HCT116 (cell line): ENCODE data around the gene CCDC57. TPM values are rescaled to one million over a fixed set of nuclear protein-coding genes. Genes with fewer than 3 reads are reported as not detected.

Source experiments
- ATAC-seq: fragments of 200-7000 bp; cut with Tn5 transposase; 2 replicates; pipeline ENCODE4 v1.9.1; 2020; ENCODE audit warnings: mild to moderate bottlenecking, moderate library complexity
- BruUV-seq: library from RNA; stranded (reverse); fragments of 400-500 nt; replicated peaks from 2 replicates; lab custom pipeline; 2021; lab: Mats Ljungman, UMichigan
- CTCF ChIA-PET: fragments of 300-600 bp; sonication (Branson Sonifier 250); formaldehyde crosslinking; loops from one replicate; lab custom pipeline; 2021; ENCODE audit warnings: antibody characterized with exemption; lab: Charles Lee
- POLR2A ChIA-PET: fragments of 300-600, 350-600 bp; sonication (Branson Sonifier 250); formaldehyde crosslinking; loops from one replicate; lab custom pipeline; 2021; ENCODE audit warnings: antibody characterized with exemption; lab: Charles Lee
- RAD21 ChIA-PET, 2 experiments: fragments of 300-600 bp; sonication (Branson Sonifier 250); formaldehyde crosslinking; loops; one replicate each; lab custom pipeline; 2023; ENCODE audit warnings: low total read pairs in 2 of 2; ENCODE audit not compliant: uncharacterized antibody in 2 of 2, unreplicated experiment in 2 of 2, low non-redundant PET in 1 of 2; lab: Charles Lee
- DNase-seq: peaks from one replicate; pipeline ENCODE4 v3.0.0-alpha.2; 2010; ENCODE audit warnings: low read depth, low spot score
- H2AFZ ChIP-seq: fragments of 200-600 bp; shearing (Covaris generic), sonication (generic); 2 replicates; pipeline ENCODE4 v1.6.1; 2017; ENCODE audit warnings: low read depth, mixed run types, mixed read lengths, antibody characterized with exemption, low read length; ENCODE audit not compliant: poor library complexity, severe bottlenecking
- H3K27ac ChIP-seq: 2 replicates; pipeline ENCODE4 v1.5.1; 2012; ENCODE audit warnings: low read depth, low read length
- H3K27me3 ChIP-seq: fragments of 200-600 bp; sonication (generic); 2 replicates; pipeline ENCODE4 v1.6.1; 2016; ENCODE audit warnings: mixed run types, low read length, mixed read lengths; ENCODE audit not compliant: insufficient read depth
- H3K36me3 ChIP-seq, 2 experiments: fragments of 200-500 bp in 1 of 2; fragments of 200-600 bp in 1 of 2; sonication (Bioruptor generic) in 1 of 2; sonication (generic) in 1 of 2; 2 replicates each; pipeline versions ENCODE4 v1.5.1 to v1.6.1; 2014 to 2016; ENCODE audit warnings: low read length in 2 of 2, inconsistent platforms in 1 of 2, mixed read lengths in 1 of 2, mixed run types in 1 of 2; ENCODE audit not compliant: insufficient read depth in 2 of 2, control insufficient read depth in 1 of 2
- H3K4me1 ChIP-seq, 2 experiments: fragments of 200-600 bp in 1 of 2; sonication (generic) in 1 of 2; 2 replicates each; pipeline versions ENCODE4 v1.5.1 to v1.6.1; 2012 to 2017; ENCODE audit warnings: low read length in 2 of 2, inconsistent platforms in 1 of 2, mild to moderate bottlenecking in 1 of 2, mixed read lengths in 1 of 2, mixed run types in 1 of 2, moderate library complexity in 1 of 2; ENCODE audit not compliant: insufficient read depth in 2 of 2, control insufficient read depth in 1 of 2
- H3K4me2 ChIP-seq: fragments of 200-600 bp; sonication (generic); 2 replicates; pipeline ENCODE4 v1.6.1; 2017; ENCODE audit warnings: mixed run types, low read length, mixed read lengths
- H3K4me3 ChIP-seq, 2 experiments: fragments of 200-600 bp in 1 of 2; sonication (generic) in 1 of 2; replicated peaks in 1 of 2; 2 replicates each; pipeline ENCODE4 v1.5.1; 2011 to 2016; ENCODE audit warnings: low read length in 2 of 2, control low read depth in 1 of 2, low read depth in 1 of 2, mild to moderate bottlenecking in 1 of 2, mixed read lengths in 1 of 2, mixed run types in 1 of 2
- H3K79me2 ChIP-seq: fragments of 200-600 bp; sonication (generic); 2 replicates; pipeline ENCODE4 v1.6.1; 2017; ENCODE audit warnings: mild to moderate bottlenecking, mixed run types, low read length, moderate library complexity, mixed read lengths; ENCODE audit not compliant: insufficient read depth
- H3K9ac ChIP-seq: fragments of 200-600 bp; sonication (generic); 2 replicates; pipeline ENCODE4 v1.6.1; 2016; ENCODE audit warnings: low read length, mixed read lengths
- H3K9me2 ChIP-seq: fragments of 200-600 bp; sonication (generic), shearing (Covaris generic); 2 replicates; pipeline ENCODE4 v1.6.1; 2017; ENCODE audit warnings: mixed run types, mild to moderate bottlenecking, moderate library complexity; ENCODE audit not compliant: insufficient read depth
- H3K9me3 ChIP-seq, 2 experiments: fragments of 200-500 bp in 1 of 2; fragments of 200-600 bp in 1 of 2; sonication (Bioruptor generic) in 1 of 2; sonication (generic) in 1 of 2; 2 replicates each; pipeline ENCODE4 v1.6.1; 2014 to 2017; ENCODE audit warnings: low read length in 2 of 2, mixed read lengths in 2 of 2, inconsistent platforms in 1 of 2, low read depth in 1 of 2, mild to moderate bottlenecking in 1 of 2, mixed run types in 1 of 2, moderate library complexity in 1 of 2; ENCODE audit not compliant: control insufficient read depth in 1 of 2, insufficient read depth in 1 of 2
- H4K20me1 ChIP-seq: fragments of 200-600 bp; sonication (generic), shearing (Covaris generic); 2 replicates; pipeline ENCODE4 v1.6.1; 2017; ENCODE audit warnings: mixed run types, mild to moderate bottlenecking, moderate library complexity; ENCODE audit not compliant: insufficient read depth
- FOSL1 ChIP-seq: IDR thresholded peaks from 2 replicates; pipeline ENCODE4 v1.6.1; 2012; ENCODE audit warnings: low read depth
- RAD21 ChIP-seq: IDR thresholded peaks from 2 replicates; pipeline ENCODE4 v1.6.1; 2012; ENCODE audit warnings: low read depth, mild to moderate bottlenecking
- YY1 ChIP-seq: IDR thresholded peaks from 2 replicates; pipeline ENCODE4 v1.6.1; 2011; ENCODE audit warnings: low read length, low read depth, moderate library complexity, mild to moderate bottlenecking; ENCODE audit not compliant: insufficient replicate concordance; ENCODE audit errors: extremely low read depth
- ZFX ChIP-seq: fragments of 450-650 bp; IDR thresholded peaks from 2 replicates; pipeline ENCODE4 v1.6.1; 2017
- intact Hi-C: fragments of 100-400 bp; cut with micrococcal nuclease; formaldehyde crosslinking; loops from 2 replicates; pipeline ENCODE4 v1.10.0; 2022
- total RNA-seq: library from RNA; stranded (reverse); gene quantifications from one replicate; pipeline ENCODE4 v1.2.1, GENCODE V29; 2021; ENCODE audit not compliant: unreplicated experiment
- TF ChIP-seq, protein P1 (sequence below): IDR thresholded peaks from 2 replicates; pipeline ENCODE4 v1.6.1; 2012; ENCODE audit warnings: low read depth
- TF ChIP-seq, protein P2 (sequence below): IDR thresholded peaks from 2 replicates; pipeline ENCODE4 v1.6.1; 2012

CCDC57 gene
- total RNA-seq, 1 experiment from 2014 or later: 143 TPM

DNA sequence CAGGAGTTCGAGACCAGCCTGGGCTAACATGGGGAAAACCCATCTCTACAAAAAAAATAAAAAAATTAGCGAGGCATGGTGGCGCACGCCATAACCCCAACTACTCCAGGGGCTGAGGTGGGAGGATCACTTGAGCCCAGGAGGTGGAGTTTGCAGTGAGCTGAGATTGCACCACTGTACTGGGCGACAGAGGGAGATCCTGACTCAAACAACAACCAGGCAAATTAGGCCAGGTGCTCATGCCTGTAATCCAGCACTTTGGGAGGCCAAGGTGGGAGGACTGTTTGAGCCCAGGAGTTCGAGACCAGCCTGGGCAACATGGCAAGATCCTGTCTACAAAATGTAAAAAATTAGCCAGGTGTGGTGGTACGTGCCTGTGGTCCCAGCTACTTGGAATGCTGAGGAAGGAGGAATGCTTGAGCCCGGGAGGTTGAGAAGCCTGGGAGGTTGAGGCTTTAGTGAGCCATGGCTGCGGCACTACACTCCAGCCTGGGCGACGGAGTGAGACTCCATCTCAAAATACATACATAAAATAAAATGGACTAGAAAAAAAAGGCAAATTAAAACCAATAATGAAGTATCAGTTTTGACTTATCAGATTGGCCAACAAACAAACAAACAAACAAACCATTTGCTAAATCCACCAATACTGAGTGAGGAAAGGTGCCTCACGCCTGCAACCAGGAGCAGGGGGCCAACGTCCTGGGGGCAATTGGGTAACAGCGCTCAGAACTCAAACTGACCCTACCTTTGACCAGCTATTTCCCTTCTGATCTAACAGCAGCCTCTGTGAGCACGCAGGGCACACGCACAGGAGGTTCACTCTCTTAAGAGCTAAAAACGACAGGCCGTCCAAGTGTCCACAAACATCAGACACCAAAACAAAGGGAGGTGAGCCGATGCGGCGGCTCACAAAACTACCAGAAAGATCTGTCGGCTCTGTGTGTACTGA is 95.2 kb downstream of the CCDC57 start:
- ATAC-seq (no peak), DNase-seq (no peak)
- Histone ChIP-seq H3K27ac (no peak overlapping the region), H2AFZ (no peak overlapping the region), H3K9me2 (no peaks in the 10 kb centered on the region), H4K20me1 (no peaks in the 10 kb centered on the region), H3K9ac (no peak overlapping the region), H3K4me2 (no peak overlapping the region), H3K4me1 (no peaks in the 10 kb centered on the region), H3K4me3 (no peak overlapping the region), H3K79me2 (no peaks in the 10 kb centered on the region), H3K36me3 (peaks cover 0 to 2% of the 10 kb centered on the region in 2 experiments; a peak in 2 of 4 replicates), H3K9me3 (no peaks in the 10 kb centered on the region), H3K27me3 (no peaks in the 10 kb centered on the region)
- no TSS peak for BruUV-seq
- no peak for TF ChIP-seq ZFX
- TF ChIP-seq, protein P1, sequence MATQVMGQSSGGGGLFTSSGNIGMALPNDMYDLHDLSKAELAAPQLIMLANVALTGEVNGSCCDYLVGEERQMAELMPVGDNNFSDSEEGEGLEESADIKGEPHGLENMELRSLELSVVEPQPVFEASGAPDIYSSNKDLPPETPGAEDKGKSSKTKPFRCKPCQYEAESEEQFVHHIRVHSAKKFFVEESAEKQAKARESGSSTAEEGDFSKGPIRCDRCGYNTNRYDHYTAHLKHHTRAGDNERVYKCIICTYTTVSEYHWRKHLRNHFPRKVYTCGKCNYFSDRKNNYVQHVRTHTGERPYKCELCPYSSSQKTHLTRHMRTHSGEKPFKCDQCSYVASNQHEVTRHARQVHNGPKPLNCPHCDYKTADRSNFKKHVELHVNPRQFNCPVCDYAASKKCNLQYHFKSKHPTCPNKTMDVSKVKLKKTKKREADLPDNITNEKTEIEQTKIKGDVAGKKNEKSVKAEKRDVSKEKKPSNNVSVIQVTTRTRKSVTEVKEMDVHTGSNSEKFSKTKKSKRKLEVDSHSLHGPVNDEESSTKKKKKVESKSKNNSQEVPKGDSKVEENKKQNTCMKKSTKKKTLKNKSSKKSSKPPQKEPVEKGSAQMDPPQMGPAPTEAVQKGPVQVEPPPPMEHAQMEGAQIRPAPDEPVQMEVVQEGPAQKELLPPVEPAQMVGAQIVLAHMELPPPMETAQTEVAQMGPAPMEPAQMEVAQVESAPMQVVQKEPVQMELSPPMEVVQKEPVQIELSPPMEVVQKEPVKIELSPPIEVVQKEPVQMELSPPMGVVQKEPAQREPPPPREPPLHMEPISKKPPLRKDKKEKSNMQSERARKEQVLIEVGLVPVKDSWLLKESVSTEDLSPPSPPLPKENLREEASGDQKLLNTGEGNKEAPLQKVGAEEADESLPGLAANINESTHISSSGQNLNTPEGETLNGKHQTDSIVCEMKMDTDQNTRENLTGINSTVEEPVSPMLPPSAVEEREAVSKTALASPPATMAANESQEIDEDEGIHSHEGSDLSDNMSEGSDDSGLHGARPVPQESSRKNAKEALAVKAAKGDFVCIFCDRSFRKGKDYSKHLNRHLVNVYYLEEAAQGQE: no peak
- no peak for TF ChIP-seq RAD21
- no peak for TF ChIP-seq YY1
- TF ChIP-seq, protein P2, sequence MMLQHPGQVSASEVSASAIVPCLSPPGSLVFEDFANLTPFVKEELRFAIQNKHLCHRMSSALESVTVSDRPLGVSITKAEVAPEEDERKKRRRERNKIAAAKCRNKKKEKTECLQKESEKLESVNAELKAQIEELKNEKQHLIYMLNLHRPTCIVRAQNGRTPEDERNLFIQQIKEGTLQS: no peak
- no peak for TF ChIP-seq FOSL1
- ChIA-PET POLR2A (no interaction called here), RAD21 (no interaction called here), CTCF (no interaction called here)
- intact Hi-C loops: no loop called here
